NCI-H2227 (cell line): ENCODE measurements around the gene SLC26A1.
A peak's percentile ranks its signal among the peaks of the same experiment; 100 is the strongest.

Source experiments
- DNase-seq: peaks from one replicate; lab custom pipeline; 2025; ENCODE audit not compliant: unreplicated experiment; lab: John Stamatoyannopoulos, UW

The SLC26A1 gene

GRCh38 chr4:1014291-1015167 is 21.3 kb upstream of the SLC26A1 start:
- DNase-seq = no peak

DNA sequence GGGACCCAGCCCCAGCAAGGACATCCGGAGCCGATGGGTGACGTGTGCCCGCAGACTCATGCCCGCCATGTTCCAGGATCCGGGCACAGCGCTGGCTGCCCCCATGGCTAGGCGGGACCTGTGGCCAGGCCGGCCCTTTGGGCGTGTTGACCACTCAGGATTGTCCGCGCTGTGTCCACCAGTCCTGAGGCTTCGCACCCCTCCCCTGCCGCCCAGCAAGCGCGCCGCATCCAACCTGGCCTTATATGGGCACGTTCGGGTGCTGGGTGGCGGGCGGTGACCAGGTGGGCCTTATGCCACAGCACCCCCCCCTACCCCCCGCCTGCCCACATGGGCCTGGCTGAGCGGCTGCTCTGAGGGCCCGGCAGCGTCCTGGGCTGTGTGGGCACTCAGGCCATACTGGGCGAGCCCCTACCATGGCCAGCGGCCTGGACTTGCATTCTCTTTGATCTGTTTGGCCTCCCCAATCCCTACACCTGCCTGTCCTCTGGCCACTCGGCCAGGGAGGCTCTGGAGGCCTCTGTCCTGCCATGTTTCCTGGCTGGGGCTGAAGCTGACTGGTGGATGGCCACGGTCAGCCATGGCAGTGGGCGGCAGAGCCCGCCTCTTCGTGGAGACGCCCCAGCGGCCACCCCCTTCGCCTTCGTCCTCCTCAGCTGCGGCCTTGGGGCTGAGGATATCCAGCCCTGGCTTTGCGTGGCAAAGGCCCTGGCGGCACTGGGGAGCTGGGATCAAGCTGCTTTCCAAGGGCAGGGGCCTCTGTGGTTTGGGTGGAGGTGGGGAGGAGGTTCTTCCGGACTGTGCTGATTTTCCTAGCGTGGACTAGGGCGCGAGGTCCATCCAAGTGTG is 20.2 kb upstream of the SLC26A1 start:
- no peak for DNase-seq

DNA sequence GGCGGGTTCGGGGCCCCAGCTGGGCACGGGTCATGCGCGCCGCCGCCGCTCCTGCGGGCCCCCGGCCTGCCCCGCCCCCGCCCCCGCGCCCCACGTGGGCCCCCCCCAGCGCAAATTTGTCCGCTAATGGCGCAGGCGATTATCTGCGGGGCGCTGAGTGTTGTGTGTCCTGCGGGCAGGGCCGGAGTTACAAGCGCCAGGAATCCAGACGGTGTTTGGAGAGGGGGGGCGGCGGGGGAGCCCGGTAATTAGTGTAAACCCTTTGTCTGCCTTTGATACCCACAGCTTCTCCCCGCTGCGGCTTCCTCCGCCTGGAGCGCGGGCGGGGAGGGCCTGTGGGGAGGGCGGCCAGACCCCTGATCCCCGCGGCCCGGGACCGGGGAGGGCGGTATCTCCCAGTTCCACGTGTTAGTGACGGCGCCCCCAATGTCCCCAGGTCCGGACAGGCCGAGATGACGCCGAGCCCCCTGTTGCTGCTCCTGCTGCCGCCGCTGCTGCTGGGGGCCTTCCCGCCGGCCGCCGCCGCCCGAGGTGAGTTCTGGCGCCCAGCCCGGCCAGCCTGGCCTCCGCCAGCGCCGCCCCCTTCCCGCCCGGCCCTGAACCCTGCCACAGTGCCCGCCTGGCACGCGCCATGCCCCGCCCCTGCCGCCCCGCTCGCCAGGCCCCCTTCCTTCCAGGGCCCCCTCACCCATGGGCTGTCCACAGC is 19.0 kb upstream of the SLC26A1 start:
- peak; percentile 28 for DNase-seq

- no peak for DNase-seq
Measured at GRCh38 chr4:1011666-1012033, 18.4 kb upstream of the SLC26A1 start.

GRCh38 chr4:1011022-1011665 is 17.9 kb upstream of the SLC26A1 start, which contains the start of gene FGFRL1:
Gene FGFRL1 (plus strand): TSS chr4:1011626. CDS start chr4:1012486, 860 bp downstream.
- DNase-seq = peak; percentile 67

GRCh38 chr4:1010395-1011021 is 17.3 kb upstream of the SLC26A1 start:
- peak; percentile 50 for DNase-seq

GRCh38 chr4:1009542-1010394 is 16.6 kb upstream of the SLC26A1 start:
- peak; percentile 76 for DNase-seq

DNA sequence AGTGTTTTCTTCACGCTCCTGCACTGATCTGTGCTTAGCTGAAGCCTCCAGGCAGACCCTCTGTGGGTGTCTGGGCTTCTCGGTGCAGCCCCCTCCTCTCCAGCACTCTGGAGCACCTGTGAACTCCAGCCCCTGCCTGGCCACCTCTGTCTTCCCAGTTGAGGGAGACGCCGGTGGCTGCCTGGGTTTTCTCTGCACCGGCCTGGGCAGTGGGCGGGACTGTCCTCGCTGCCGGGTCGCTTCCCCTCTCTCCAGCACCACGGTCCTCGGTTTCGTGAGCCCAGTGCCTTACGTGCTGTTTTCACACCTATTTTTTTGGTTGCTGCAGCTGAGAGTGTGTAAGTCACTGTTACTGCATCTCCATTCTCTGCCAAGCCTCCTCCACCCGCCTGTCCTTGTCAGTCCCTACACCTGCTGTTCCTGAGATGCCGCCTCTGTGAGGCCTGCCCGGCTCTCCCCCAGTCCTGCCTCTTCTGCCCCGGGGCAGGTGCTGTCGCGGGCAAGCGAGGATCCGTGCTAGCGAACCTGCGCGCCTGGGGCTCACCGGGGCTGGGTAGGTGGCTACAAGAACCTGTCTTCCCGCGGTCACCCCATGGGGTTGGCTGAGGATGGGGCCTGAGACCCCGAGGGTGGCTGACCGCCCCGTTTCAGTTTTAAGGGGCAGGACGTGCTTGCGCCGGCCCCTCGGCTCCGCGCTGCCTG is 15.8 kb upstream of the SLC26A1 start:
- DNase-seq = peak; percentile 38

- DNase-seq = no peak
Measured at GRCh38 chr4:1006856-1007255, 13.7 kb upstream of the SLC26A1 start.

- DNase-seq = no peak
Measured at GRCh38 chr4:1004557-1005485, 11.6 kb upstream of the SLC26A1 start.

DNA sequence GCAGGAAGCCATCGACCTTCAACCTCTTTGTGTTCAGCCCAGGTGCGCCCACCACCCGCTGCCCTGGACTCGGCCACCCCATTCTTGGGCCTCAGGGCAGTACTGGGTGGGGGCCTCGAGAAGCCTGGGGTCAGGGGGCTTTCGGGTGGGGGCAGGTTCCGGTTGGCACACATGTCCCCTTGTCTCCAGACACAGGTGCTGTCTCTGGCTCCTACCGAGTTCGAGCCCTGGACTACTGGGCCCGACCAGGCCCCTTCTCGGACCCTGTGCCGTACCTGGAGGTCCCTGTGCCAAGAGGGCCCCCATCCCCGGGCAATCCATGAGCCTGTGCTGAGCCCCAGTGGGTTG is 10.8 kb upstream of the SLC26A1 start:
- no peak for DNase-seq

DNA sequence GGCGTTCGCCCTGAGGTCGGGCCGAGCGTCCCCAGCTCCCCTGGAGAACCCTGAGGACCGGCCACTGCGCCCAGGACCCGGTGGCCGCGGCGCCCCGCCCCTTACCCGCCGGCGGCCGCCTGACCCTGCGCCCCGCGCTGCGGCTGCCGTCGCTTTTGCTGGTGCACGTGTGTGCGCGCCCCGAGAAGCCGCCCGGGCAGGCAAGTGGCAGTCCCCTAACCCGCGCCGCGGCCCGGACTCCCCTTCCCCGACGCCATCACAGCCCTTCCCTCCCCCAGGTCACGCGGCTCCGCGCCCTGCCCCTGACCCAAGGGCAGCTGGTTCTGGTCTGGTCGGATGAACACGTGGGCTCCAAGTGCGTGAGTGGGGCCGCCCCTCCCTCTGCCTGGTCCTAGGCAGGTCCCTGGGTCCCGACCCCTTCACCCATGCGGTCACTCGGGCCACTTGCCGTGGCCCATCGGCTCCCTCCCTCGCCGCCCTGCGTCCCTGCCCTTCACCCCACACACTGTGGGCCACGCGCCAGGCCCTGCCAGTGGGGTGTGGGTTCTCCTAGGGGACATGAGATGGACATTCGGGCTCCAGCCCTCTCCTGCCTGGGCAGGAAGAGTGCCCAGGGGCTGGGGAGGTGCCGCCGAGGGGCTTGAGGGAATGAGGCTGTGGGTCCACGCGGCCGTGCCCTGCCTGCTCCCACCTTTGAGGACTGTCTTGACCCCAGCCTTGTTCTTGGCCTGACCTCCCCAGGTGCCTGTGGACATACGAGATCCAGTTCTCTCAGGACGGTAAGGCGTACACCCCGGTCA is 10.3 kb upstream of the SLC26A1 start:
- DNase-seq = no peak

DNA sequence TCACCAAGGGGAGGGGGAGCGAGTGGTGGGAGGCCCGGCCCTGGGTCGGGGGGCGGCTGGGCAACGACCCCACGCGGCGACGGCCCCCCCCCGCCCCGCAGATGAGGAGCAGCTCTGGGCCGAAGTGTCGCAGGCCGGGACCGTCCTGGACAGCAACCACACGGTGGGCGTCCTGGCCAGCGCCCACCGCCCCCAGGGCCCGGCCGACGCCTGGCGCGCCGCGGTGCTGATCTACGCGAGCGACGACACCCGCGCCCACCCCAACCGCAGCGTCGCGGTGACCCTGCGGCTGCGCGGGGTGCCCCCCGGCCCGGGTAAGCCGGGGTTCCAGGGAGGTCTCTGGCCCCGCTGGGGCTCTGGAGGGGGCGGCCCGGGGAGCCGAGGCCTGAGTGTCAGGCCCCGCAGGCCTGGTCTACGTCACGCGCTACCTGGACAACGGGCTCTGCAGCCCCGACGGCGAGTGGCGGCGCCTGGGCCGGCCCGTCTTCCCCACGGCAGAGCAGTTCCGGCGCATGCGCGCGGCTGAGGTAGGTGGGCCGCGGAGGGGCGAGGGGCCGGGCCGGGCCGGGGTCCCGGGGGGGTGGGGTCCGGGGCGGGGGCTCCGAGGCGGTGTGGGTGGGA is 9.5 kb upstream of the SLC26A1 start:
- no peak for DNase-seq

DNA sequence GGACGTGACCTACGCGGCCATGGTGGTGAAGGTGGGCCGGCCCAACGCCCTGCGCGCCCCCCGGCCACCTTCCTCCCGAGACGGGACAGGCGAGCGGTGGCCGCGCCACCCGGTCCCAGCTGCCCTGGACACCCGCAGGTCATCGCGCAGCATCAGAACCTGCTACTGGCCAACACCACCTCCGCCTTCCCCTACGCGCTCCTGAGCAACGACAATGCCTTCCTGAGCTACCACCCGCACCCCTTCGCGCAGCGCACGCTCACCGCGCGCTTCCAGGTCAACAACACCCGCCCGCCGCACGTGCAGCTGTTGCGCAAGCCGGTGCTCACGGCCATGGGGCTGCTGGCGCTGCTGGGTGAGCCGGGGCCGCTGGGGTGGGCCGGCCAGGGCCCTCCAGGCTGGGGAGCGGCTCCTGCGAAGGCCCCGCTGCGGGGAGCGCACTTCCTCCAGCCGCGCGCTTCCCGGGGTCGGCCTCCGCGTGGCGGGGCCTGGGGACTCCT is 9.0 kb upstream of the SLC26A1 start:
- DNase-seq = no peak

GRCh38 chr4:1001561-1002130 is 8.4 kb upstream of the SLC26A1 start:
- DNase-seq = no peak

DNA sequence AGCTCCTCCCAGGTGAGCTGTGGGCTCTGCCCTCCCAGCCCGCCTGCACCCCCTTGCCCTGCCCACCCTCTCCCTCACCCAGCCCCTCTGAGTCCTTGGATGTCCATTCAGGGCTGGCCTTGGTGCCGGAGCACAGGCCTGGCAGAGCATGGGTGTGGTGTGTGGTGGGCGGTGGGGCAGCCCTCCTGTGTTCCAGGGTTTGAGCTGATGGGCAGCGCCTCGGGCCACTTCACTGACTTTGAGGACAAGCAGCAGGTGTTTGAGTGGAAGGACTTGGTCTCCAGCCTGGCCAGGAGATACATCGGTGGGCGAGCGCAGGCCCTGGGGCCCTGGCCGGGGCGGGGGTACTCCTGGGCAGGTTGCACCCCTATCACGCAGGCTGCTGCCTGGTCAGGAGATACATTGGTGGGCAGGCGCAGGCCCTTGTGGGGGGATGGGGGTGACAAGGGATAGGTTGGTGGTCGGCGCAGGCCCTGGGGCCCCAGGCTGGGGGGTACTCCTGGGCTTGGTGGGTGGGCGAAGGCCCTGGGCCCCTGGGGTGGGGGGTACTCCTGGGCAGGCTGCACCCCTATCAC is 7.6 kb upstream of the SLC26A1 start:
- no peak for DNase-seq
